RKO (cell line): Measurements from ENCODE around the gene ANKRD12.
"Not testable (repeated sequence)": the region's sequence is repeated elsewhere in the genome, so short reads cannot be mapped to it uniquely, and the experiment has no call there.

Source experiments
- DNase-seq: peaks from one replicate; pipeline ENCODE4 v3.0.0-alpha.2; 2016; ENCODE audit warnings: low spot score

Gene ANKRD12

DNA sequence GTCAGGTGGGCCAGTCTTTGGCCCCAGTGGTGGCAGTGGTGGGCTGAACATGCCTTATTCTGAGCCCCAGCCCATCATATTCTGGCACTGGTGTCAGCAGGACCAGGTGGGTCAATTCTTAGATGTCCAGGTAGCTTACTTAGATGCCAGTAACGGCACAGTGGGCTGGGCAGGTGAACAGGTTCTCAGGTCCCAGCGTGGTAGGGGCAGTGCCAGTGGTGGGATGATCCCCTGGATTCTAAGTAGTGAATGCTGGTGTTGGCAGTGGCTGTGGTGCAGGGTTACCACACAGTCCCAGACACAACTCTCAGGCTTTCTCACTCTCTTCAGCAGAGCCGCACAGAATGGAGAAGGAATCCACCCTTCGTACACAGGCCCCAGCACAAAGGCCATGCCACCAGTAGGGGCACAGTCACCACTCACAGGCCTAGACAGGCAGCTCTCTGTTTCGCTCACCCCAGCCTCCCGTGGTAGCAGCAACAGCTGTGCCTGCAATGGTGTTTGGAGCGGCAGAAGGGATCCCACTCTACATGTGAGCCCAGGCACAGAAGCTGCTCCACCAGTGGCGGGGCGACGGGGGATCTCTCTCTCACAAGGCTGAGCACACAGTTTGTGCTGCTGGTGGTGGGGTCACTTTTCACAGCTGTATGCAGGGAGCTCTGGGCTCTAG is 97.3 kb downstream of the ANKRD12 start:
- no peak for DNase-seq

DNA sequence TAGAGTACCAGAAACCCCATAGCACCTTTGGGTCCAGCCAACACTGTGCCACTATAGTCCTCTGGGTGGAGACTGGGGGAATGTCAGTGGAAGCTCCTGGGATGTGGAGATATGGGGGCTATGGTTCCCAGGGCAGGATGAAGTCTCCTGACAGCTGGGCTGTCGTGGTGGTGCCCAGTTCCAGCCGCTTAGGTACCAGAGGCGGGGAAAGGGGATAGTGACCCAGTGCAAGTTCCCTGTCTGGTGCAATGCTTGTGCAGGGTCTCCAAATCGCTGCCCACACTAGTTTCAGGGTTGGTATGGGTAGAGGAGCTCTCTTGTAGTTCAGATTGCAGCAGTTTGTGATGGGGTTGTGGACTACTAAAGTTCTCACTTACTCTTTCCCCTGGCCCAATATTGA is 97.9 kb downstream of the ANKRD12 start:
- no peak for DNase-seq

GRCh38 chr18:9237981-9238380 is 101.4 kb downstream of the ANKRD12 start:
- no peak for DNase-seq

DNA sequence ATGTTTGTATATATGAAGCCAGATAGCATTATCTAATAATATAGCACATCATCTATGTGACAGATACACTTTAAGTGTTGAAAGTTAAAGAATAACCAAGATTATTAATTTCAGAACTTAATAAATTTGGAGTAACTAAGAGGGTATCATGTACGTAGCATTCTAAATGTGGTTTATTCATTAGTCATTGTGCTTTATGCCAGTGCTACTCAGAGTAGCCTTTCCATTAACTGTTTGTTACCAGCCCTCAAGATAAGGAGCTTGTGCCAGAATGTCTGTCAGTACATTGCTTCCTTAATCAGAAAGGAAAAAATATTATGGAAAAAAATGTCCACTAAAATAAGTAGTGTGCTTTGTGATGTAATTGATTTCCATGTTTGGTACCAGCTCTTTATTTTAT is 103.1 kb downstream of the ANKRD12 start:
- no peak for DNase-seq

DNA sequence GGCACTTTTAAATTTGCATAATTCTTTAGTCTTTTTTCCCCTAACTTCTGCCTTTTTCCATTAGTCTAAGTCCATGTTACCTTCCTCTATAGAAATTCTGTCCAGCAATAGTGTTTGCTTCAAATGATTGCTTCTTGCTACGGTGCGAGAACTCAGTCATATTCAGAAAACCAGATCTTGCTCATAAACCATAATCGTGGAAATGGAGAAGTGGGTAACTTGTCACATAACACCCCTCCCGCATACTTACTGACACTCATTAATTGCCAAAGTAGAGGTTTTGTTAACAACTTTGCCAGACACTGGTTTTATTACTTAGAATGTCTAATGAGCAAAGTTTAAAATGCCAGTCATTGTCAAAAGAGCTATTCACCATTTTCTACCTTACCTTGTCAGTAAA is 103.7 kb downstream of the ANKRD12 start:
- DNase-seq: no peak

DNA sequence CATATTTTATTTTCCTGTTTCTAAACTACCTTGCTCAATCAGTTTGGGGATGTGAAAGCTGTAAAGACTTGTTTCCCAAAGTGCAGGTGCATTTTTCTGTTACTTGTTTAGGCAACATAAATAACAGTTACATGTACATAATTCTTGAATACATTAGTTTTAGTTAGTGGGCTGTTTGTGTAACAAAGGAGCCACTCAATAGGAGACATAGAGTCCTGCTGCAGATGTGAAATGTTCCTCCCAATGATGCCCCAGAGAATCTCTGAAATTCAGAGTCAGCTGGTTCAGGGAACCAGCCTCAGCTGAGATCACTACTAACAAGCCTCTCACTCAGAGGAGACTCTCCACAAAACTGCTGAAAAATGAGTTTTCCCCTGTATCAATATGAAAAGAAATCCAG is 106.4 kb downstream of the ANKRD12 start:
- no peak for DNase-seq

DNA sequence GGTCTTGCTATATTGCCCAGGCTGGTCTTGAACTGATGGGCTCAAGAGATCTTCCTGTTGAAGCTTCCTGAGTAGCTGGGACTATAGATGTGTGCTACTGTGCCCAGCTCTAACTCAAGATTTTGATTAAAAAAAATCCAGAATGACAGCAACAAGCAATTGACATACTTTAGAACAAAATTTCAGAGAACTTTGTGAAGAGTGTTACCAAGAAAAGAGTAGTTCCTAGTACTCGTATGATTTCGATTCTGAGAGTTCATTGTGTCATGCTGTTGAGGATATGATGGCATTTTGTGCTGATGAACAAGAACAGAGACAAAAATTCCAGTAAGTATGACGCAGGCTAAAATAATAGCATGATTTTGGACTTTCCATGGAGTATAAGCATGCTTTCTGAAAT is 107.8 kb downstream of the ANKRD12 start:
- no peak for DNase-seq

DNA sequence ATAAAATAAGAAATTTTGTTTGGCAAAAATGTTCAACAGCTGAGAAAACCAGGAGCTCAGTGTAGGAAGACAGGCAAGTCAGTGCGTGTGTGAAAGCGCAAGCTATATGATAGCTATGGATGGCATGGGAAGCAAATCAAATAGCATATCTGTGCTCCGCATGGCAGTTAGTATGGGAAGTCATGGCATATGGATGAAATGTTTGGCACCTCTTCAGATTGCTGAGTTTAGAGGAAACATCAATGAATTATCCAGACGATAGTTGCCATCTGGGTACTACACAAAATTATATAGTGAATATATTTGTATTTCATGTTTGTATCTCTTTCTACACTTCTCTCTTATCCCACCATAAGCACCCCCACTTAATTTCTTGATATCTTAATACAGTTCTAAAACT is 112.1 kb downstream of the ANKRD12 start:
- no peak for DNase-seq

- no peak for DNase-seq
Observed at GRCh38 chr18:9249254-9249653, 112.7 kb downstream of the ANKRD12 start.

- DNase-seq: no peak
Observed at GRCh38 chr18:9259173-9259572, 122.6 kb downstream of the ANKRD12 start.

DNA sequence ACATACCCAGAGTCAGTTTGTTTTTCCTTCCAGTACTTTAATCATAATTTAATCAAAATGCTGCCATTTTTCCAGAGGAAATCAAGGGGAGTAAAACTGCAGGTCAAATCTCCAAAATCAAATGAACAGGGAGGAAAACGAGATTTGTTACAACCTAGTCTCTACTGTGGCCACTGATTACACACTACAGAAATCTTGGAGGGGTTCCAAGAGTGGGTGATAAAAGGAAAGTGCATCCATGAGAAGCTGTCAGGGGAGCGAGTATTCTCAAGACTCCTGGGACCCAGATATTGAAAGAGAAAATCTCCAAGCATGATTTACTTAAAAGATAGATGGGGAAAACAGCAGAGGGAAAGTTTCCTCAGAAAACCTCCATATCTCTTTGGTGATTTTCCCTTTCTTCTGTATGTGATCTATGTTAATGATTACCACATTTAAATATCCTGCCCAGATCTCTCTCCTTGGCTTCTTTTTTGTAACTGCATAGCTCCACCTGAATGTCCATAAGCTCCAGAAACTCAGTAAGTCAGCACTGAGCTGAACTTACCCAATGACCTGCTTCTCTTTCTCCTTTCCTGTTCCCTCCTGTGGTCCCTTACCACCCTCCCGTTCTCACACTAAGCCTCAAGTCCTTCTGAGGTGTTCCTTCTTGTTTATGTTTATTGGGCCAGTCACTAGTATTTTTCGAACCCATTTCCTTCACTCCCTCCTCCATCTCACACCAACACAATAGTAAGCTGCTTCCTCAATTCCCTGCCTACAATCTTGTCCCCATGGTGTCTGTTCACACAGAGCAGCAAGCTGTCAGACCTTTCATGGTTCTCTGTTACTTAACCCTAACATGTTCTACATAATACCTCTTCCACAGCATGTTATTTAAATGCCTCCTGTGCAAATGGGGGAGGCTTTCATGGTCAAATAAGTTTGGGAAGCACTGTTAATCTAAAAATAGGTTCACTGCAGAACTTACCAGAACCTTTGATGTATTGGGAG is 124.1 kb downstream of the ANKRD12 start:
- no peak for DNase-seq

- DNase-seq: no peak
Observed at GRCh38 chr18:9263264-9263663, 126.7 kb downstream of the ANKRD12 start.

DNA sequence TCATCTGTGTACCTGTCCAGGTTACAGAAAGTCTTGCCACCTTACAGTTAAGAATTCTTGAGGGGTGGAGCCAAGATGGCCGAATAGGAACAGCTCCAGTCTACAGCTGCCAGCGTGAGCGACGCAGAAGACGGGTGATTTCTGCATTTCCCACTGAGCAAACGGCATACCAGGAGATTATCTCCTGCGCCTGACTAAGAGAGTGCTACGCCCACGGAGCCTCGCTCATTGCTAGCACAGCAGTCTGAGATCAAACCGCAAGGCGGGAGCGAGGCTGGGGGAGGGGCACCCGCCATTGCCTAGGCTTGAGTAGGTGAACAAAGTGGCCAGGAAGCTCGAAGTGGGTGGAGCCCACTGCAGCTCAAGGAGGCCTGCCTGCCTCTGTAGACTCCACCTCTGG is 128.2 kb downstream of the ANKRD12 start:
- not testable (repeated sequence) for DNase-seq

- DNase-seq: no peak
Observed at GRCh38 chr18:9273221-9273620, 136.6 kb downstream of the ANKRD12 start.

DNA sequence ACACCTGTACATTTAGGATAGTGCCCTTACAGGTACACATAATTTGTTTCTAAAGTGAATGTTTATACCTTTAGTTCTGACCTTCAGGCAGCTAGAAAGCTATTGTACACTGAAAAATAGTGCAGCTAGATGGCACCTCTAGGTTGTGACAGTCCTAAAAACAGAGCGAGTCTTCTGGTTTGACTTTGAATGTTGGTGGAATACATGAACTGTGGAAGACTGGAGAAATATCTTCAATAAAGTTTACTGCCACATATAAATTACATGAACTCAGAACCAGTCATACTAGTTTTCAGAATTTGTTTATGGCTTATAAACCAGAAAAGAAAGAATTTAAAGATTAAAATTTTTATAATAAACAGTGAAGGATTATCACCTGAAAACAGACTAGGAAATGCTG is 139.3 kb downstream of the ANKRD12 start:
- DNase-seq: no peak

GRCh38 chr18:9278028-9278427 is 141.4 kb downstream of the ANKRD12 start:
- DNase-seq: no peak

DNA sequence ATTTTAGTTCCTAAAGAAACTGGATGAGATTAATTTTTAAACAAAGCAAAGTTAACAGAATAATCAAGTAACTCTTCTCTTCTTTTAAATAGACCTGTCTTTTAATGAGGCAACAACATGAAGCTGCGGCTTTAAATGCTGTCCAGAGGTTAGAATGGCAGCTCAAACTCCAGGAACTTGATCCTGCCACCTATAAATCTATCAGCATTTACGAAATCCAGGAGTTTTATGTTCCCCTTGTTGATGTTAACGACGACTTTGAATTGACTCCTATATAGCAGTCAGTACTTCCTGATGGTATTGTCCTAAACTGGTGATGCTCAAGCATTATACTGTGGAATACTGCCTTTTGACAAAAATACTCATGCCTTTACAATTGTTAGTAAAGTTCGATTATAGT is 144.3 kb downstream of the ANKRD12 start:
- DNase-seq: no peak

DNA sequence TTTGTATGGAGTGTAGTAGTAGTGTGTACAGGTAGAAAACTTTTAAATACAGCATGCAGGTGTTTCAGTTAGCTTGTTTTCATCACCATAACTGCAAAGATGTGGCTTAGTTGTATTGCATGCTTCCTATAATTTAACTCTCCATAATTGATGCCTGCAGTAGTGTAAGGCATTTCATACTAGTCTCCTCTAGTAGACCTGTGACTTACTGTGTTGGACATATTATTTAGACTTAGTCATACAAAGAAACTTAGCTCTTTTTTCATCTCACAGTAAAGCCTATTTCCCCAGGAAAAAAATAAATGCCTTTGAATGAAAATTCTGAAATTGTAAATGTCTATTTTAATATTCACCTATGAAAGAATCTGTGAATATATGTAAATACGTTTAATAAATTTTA is 145.2 kb downstream of the ANKRD12 start:
- peak; percentile 14 for DNase-seq

DNA sequence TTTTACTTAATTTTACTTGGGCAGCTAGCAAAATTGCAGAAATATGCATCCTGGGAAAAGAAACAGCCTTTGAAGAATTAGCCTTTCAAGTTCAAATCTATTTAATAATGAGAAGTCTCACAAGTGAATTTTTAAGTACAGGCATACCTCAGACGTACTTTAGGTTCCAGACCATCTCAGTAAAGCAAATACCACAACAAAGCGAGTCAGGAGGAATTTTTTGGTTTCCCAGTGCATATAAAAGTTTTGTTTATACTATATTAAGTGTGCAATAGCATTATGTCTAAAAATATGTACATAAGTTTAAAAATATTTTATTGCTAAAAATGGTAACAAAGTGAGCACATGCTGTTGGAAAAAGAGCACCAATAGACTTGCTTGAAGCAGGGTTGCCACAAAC is 147.2 kb downstream of the ANKRD12 start:
- DNase-seq: no peak

DNA sequence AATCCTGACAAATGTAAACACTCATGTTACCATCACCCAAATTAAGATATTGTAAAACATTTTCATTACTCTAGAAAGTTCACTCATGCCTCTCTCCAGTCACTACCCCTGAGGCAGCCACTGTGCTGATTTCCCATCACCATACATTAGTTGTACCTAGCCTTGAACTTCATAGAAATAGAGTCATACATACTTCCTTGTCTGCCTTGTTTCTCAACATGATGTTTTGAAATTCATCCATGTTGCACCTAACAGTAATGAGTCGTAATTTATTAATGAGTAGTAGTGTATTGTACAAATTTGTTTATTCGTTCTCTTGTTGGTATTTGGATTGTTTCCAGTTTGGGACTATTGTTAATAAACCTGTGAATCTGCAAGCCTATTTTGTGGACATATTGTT is 149.0 kb downstream of the ANKRD12 start:
- DNase-seq: no peak

DNA sequence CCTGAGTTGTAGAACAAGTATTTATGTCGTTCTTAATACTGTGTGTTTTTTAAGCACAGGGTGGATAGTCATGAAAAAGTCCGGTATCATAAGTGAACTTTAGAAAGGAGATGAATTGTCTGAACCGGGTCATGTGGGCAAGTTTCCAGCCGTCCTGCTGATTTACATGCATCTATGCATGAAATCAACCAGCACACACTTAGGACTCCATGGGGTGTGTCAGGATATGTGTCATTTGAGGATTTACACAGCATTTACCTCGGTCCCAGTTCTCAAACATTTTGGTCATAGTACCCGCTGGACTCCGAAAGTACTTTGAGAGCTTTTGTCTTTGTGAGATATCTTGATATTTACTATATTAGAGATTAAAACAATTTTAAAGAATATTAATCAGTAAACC is 150.5 kb downstream of the ANKRD12 start:
- DNase-seq: no peak

DNA sequence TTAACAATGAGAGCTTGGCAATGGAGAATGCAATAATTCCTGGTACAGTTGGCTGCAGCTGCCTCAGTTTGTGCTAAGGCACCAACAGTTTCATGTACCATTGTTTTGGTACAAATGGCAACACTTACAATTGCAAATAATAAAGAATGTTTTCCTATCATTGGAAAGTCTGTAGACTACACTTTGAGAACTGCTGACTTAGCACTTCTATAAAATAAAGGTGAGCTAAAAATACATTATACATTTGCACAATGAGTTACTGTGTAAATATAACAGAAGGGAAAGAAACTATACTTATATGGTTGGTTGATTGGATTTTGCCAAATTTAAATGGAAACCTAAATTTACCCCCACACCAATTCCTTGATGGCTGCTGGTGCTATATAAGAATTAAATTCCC is 153.1 kb downstream of the ANKRD12 start:
- DNase-seq: no peak

DNA sequence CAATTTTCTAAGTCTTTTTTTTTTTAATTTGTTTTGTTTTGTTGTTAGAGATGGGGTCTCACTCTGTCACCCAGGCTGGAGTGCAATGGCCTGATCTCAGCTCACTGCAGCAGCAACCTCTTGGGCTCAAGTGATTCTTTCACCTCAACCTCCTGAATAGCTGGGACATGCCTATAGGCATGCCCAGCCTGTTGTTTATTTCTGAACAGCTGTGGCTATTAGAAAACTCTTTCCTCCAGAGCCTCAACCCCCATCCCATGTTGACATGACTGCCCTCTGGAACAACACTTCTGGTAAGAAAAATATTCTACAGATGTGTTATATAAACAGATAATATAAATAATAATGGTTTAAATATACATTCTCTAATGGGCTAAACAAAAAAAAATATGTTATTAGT is 153.6 kb downstream of the ANKRD12 start:
- DNase-seq: no peak
